ENCODE data around the gene FBXL4.

- TF ChIP-seq CTCF (conservative IDR thresholded peaks at IDR 0.05 in 1 of 2, IDR thresholded peaks at IDR 0.05 in 1 of 2; ENCODE audit: extremely low read depth in 1 of 2, insufficient read depth in 1 of 2, low read depth in 1 of 2, low read length in 2 of 2): no peak
- no peak for TF ChIP-seq EZH2 (IDR thresholded peaks at IDR 0.05; ENCODE audit: borderline replicate concordance, low read length)
These were observed 60.1 kb downstream of the FBXL4 start for GRCh38 chr6:98887650-98888049.

All from mammary epithelial cell (primary cell).